NK-92 treated with Interleukin-12 subunit alpha and Interleukin-12 subunit beta, amount 100 ng/mL, for 24 hours (cell line): ENCODE results near the gene HSD17B1.
"Not testable (repeated sequence)": the region's sequence is repeated elsewhere in the genome, so short reads cannot be mapped to it uniquely, and the experiment has no call there.

Source experiments
- DNase-seq: peaks from one replicate; lab custom pipeline; 2025; lab: John Stamatoyannopoulos, UW

The HSD17B1 gene

DNA sequence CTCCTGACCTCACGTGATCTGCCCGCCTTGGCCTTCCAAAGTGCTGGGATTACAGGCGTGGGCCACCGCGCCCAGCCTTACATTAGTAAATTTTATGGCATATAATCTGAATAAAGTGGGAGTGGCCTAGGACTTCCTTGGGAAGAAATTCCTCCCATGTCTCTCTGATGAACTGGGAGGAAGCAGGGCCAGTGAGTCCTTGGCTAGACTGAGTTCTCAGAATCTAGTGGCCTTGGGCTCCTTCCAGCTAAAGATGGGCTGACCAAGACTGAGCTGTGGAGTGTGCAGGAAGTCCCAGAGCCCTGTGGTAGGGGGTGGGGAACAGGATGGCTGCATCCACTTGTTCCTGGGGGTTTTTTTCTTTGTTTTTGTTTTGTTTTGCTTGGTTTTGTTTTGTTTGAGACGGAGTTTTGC lies 26.7 kb upstream of the HSD17B1 start:
- DNase-seq = no peak

DNA sequence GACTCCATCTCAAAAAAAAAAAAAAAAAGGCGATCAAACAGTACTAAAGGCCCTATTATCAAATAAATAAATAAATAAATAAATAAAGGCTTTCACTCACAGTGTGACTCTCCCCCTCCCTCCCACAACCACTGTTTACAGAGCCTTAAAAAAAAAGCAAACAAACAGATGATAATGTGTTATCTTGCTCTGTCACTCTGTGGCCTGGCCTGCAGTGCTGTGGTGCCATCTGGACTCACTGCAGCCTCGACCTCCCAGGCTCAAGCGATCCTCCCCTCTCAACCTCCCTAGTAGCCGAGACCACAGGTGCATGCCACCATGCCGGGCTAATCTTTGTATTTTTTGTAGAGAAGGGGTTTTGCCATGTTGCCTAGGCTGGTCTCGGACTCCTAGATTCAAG lies 24.8 kb upstream of the HSD17B1 start:
- no peak for DNase-seq

DNA sequence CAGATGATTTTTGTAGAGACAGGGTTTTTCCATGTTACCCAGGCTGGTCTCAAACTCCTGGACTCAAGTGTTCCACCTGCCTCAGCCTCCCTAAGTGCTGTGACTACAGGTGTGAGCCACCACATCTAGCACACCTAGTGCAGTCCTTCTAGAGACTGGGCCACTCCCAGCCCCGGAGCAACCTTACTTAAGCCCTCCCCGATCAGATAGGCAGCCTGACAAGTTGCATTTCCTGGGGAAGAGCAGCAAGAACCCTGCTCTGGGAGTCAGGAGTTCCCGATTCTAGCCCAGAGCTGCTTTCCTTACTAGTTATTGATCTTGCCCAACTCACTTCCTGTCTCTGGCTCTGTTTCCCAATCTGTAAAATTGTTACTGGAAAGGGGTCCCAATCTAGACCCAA lies 23.7 kb upstream of the HSD17B1 start:
- DNase-seq = no peak

DNA sequence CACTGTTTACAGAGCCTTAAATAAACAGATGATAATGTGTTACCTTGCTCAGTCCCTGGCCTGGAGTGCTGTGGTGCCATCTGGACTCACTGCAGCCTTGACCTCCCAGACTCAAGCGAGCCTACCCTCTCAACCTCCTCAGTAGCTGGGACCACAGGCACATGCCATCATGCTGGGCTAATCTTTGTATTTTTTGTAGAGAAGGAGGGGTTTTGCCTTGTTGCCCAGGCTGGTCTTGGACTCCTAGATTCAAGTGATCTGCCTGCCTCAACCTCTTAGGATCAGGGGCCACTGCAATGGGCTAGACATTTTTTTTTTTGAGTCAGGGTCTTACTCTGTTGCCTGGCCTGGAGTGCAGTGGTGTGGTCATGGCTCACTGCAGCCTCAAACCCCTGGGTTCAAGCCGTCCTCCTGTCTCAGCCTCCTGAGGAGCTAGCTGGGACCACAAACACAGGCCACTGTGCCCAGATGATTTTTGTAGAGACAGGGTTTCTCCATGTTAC lies 21.7 kb upstream of the HSD17B1 start:
- no peak for DNase-seq

DNA sequence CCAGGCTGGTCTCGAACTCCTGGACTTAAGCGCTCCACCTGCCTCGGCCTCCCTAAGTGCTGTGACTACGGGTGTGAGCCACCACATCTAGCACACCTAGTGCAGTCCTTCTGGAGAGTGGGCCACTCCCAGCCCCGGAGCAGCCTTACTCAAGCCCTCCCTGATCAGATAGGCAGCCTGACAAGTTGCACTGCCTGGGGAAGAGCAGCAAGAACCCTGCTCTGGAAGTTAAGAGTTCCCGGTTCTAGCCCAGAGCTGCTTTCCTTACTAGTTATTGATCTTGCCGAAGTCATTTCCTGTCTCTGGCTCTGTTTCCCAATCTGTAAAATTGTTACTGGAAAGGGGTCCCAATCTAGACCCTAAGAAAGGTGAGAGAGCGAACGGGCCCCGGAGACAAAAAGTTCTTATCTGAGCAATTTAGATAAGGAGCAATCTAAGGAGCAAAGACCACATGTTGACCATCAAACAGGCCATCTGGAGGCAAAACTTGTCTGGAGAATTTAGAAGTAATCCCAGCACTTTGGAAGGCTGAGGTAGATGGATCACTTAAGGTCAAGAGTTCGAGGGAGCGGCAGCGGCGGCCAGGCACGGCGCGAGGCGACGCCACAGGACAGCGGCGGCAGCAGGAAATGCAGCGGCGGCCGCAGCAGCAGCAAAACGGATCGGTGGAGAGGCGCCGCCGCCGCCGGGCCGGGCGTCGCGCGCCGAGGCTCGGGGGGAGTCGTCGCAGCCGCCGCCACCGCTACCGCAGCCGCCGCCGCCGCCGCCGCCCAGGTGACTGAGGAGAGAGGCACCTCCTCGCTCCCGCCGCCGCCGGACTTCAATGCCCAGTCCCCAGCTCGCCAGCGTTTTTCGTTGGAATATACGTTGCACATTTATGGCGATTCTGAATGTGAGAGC lies 21.0 kb upstream of the HSD17B1 start:
- DNase-seq = peak; percentile 36

DNA sequence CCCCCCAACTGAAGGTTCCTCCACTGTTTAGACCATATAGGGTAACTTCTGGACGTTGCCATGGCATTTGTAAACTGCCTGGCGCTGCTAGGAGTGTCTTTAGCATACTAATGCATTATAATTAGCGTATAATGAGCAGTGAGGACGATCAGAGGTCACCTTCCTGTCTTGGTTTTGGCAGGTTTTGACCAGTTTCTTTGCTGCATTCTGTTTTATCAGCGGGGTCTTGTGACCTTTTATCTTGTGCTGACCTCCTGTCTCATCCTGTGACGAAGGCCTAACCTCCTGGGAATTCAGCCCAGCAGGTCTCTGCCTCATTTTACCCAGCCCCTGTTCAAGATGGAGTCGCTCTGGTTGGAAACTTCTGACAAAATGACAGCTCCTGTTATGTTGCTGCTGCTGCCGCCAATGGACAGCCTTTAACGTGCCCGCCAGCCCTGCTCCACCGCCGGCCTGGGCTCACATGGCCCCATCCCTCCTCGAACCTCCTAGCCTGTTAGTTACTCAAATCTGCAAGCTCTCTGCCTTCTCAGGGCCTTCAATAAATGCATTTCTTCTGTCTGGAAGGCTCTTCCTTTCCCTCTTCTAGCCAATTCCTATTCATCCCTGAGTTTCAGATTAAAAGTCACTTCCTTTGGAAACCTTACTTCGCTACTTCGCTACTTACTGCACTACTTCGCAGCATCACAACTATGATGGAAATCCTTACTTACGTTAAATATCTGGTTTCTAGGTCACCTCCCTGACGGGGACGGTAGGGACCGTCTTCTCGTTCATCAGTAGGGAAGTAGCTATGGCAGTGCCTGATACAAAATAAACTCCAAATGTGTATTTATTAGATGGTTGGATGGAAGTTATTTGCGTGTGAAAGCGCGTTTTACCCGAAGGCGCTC lies 17.3 kb upstream of the HSD17B1 start:
- DNase-seq = no peak

DNA sequence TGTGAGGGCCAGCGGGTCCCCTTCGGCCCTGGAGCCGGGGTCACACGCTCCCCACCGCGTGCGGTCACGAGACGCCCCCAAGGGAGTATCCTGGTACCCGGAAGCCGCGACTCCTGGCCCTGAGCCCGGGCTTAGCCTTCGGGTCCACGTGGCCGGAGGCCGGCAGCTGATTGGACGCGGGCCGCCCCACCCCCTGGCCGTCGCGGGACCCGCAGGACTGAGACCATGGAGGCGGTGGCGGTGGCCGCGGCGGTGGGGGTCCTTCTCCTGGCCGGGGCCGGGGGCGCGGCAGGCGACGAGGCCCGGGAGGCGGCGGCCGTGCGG lies 16.7 kb upstream of the HSD17B1 start, which contains the start of gene NAGLU:
TSS of gene NAGLU (plus strand) at position 194 of the 324 bp plus-strand sequence. CDS start at position 226, 32 bp downstream.
- peak; percentile 91 for DNase-seq

DNA sequence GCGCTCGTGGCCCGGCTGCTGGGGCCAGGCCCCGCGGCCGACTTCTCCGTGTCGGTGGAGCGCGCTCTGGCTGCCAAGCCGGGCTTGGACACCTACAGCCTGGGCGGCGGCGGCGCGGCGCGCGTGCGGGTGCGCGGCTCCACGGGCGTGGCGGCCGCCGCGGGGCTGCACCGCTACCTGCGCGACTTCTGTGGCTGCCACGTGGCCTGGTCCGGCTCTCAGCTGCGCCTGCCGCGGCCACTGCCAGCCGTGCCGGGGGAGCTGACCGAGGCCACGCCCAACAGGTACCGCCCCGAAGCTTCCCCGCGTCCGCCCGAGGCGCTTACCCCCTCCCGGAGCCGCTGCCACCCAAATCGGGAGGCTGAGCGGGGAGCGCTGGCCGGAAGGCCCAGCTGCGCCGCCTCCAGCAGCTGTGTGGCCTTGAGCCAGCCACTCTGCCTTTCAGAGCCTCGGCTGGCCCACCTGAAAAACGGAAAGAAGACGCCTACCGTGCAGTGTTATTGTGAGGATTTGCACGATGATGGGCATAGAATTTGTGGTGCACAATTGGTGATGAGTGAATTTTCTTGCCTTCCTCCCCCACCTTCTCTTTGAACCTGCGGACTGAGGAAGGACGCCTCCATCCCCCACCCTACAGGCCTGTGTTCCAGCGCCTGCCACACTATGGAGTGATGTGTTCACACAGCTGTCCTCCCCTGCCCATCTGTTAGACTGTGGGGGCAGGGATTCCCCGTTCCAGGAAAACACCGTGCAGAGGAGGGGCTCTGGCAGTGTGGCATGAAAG lies 16.2 kb upstream of the HSD17B1 start:
- DNase-seq = peak; percentile 79

DNA sequence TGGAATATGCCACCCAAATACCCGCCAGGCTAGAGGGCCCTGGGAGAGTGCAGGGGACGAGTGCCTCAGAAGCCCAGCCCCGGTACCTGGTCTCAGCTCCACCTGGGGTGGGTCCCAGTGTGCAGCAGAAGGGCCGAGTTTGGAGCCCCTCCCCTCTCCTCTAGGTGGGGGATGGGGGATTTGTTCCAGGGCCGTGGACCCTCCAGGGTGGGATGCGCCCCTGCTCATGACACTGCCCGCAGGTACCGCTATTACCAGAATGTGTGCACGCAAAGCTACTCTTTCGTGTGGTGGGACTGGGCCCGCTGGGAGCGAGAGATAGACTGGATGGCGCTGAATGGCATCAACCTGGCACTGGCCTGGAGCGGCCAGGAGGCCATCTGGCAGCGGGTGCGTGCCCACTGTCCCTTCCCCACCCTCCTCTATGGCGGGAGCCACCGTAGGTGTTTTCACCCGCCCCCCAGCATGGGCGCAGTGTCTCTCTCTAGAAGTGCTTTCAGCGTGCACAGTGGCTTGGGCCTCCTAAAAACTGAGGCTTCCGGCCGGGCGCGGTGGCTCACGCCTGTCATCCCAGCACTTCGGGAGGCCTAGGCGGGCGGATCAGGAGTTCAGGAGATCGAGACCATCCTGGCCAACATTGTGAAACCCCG lies 15.4 kb upstream of the HSD17B1 start:
- DNase-seq = no peak

DNA sequence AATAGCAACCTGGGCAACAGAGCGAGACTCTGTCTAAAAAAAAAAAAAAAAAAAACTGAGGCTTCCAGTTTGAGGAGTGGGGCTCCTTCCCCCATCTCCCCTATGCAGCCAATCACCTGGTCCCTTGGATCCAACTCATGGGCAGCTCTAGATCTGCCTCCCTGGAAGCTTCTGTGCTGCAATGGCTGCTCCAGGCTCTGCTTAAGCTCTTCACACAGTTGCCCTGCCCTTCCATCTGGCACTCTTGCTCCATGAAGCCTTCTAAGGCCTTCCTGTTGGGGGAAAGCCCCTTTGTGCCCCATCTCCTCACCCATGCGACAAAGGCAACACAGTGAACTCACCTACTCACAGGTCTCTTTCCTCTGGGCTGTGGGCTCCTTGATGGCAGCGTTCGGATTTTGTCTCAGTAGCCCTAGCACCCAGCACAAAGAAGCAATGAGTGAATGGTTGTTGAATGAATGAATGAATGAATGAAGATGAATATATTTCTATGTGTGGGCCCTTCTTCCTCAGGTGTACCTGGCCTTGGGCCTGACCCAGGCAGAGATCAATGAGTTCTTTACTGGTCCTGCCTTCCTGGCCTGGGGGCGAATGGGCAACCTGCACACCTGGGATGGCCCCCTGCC lies 14.8 kb upstream of the HSD17B1 start:
- DNase-seq = no peak

DNA sequence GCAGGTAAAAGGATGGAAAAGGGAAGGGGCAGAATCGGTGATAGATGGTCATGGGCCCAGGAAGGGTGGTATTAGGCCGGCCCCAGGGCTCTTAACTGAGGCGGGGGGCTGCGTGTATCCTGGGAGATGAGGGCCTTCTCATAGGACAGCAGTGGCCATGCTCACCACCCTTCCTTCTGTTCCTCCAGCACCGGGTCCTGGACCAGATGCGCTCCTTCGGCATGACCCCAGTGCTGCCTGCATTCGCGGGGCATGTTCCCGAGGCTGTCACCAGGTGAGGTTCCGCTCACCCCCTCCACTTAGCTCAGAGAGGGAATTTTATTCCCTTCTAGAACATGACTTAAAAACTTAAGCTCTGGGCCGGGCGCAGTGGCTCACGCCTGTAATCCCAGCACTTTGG lies 14.2 kb upstream of the HSD17B1 start:
- DNase-seq = no peak

DNA sequence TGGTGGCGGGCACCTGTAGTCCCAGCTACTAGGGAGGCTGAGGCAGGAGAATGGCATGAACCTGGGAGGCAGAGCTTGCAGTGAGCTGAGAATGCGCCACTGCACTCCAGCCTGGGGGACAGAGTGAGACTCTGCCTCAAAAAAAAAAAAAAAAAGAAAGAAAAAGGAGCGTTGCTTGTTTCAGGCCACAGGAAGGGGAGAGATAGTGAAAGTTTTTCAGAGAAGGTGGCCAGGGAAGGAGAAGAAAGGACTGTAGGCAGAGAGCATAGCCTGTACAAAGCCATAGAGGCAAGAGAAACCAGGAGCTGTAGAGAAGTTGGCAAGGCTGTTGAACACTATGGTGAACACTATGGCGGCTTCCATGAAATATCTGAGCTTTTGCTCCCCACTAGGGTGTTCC lies 12.2 kb upstream of the HSD17B1 start:
- DNase-seq = not testable (repeated sequence)

DNA sequence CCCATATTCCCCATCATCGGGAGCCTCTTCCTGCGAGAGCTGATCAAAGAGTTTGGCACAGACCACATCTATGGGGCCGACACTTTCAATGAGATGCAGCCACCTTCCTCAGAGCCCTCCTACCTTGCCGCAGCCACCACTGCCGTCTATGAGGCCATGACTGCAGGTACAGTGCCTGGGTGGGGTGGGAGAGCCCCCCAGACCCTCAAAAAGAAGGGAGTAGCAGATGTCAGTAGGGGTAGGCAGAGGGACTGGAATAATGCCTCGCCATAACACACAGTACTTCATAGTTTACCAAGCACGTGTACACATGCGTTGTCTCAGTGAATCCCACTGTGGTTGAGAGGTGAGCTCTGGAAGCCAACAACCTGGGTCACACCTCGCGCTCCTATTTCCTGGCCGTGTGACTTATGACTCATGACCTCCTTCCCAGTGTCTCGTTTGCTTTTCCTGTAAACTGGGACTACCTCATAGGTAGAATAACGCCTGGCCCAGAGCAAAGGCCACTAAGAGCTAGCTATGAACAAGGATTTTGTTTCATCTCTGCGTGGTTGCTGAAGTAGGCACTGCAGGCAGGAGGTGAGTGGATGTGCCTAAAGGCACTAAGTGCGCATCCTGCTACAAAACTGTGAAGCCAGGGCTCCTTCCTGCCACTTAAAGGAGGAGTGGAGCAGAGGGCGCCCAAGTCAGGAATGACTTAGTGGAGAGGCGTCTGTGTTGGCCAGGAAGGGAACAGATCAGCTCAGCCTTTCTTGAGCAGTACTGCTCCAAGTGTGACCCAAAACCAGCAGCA lies 11.5 kb upstream of the HSD17B1 start:
- no peak for DNase-seq

DNA sequence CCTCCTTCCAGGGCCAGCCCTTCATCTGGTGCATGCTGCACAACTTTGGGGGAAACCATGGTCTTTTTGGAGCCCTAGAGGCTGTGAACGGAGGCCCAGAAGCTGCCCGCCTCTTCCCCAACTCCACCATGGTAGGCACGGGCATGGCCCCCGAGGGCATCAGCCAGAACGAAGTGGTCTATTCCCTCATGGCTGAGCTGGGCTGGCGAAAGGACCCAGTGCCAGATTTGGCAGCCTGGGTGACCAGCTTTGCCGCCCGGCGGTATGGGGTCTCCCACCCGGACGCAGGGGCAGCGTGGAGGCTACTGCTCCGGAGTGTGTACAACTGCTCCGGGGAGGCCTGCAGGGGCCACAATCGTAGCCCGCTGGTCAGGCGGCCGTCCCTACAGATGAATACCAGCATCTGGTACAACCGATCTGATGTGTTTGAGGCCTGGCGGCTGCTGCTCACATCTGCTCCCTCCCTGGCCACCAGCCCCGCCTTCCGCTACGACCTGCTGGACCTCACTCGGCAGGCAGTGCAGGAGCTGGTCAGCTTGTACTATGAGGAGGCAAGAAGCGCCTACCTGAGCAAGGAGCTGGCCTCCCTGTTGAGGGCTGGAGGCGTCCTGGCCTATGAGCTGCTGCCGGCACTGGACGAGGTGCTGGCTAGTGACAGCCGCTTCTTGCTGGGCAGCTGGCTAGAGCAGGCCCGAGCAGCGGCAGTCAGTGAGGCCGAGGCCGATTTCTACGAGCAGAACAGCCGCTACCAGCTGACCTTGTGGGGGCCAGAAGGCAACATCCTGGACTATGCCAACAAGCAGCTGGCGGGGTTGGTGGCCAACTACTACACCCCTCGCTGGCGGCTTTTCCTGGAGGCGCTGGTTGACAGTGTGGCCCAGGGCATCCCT lies 9.3 kb upstream of the HSD17B1 start:
- DNase-seq = no peak

DNA sequence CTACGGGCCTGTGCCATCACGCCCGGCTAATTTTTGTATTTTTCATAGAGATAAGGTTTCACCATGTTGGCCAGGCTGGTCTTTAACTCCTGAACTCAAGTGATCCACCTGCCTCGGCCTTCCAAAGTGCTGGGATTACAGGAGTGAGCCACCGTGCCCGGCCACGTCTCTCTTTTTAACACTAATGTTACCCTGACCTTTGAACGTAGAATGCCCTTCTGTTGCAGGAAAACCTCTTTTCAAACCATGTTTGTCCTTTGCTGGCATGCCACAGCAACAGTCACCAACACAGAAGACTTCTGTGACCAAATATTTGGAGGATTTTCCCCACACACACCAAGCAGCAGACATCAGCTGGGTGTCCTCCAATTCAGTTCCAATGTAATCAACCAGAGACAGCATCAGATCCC lies 7.8 kb upstream of the HSD17B1 start:
- no peak for DNase-seq

DNA sequence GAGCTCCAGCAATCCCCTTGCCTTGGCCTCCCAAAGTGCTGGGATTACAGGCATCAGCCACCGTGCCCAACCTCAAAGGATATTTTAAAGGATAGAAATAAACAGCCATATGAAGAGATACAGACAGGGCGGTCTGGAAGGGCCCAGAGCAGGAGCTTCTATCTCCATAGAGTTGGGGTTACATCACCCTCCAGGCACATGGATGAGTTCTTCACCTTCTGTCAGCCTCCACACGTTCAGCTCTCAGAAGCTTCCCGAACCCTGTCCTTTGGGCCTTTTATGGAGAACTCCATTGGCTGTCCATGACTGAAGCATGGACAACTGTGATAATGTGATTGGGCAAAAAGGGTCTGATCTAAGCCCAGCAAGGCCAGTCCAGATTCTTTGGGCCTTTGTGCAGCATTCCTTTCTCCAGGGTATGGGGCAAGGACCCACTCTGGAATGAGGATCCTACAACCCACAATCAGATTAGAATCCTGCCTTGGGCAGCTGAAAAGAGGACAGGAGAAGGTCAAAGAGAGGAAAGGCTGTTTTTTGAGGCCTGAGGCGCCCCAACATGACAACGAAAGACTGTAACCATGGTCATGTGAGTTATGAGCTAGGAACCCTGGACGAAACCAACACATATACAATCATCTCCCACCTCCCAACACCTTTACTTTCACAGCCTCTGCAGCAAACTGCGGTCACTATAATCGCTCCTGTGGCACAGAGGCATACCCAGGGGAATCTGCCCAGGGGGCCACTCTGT lies 6.8 kb upstream of the HSD17B1 start:
- DNase-seq = not testable (repeated sequence)

DNA sequence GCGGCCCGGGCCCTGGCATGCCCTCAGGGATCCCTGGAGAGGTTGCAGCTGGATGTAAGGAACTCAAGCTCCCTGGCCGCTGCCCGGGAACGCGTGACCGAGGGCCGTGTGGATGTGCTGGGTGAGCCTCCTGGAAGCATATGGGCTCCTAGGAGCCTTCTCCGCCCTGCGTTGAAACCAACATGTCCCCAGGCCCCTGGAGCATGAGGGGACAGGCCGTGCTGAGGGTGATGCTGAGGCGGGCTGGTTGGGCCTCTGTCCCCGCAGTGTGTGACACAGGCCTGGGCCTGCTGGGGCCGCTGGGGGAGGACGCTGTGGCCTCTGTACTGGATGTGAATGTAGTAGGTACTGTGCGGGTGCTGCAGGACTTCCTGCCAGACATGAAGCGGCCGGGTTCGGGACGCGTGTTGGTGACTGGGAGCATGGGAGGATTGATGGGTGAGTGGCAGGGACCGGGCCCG lies 5.7 kb upstream of the HSD17B1 start:
- DNase-seq = no peak

DNA sequence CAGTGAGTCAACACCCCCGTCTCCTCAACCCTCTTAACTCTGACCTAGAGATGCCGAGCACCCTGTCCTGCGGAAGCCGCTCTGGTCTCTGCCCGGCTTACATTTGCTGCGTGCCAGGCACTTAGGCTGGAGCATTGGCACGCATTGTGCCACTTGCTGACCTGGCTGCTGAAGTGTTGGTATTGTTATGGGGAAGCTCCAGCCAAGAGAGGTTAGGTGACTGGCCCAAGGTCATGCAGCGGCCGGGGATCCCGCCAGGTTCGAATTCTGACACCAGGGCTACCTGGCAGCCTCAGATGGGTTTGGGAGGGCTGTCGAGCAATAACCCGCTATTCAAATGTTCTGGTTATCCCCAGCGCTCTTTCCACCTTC lies 5.0 kb upstream of the HSD17B1 start:
- DNase-seq = no peak
